HG03196 (cell line): Measurements from ENCODE around the gene RNF141.
A peak's percentile ranks its signal among the peaks of the same experiment; 100 is the strongest.

Source experiments
- ATAC-seq: cut with Tn5 transposase; IDR thresholded peaks from one replicate; pipeline ENCODE4 v1.9.1; 2021; ENCODE audit not compliant: unreplicated experiment

RNF141 gene

GRCh38 chr11:10561043-10561818, 20.2 kb upstream of the RNF141 start:
- ATAC-seq = no peak

GRCh38 chr11:10558288-10558687, 17.3 kb upstream of the RNF141 start:
- no peak for ATAC-seq

- no peak for ATAC-seq
Measured at GRCh38 chr11:10556590-10556989, 15.6 kb upstream of the RNF141 start.

- ATAC-seq = no peak
Measured at GRCh38 chr11:10551845-10552352, 10.9 kb upstream of the RNF141 start.

- no peak for ATAC-seq
Measured at GRCh38 chr11:10551290-10551592, 10.3 kb upstream of the RNF141 start.

- no peak for ATAC-seq
Measured at GRCh38 chr11:10550503-10551289, 9.7 kb upstream of the RNF141 start.

GRCh38 chr11:10544491-10545465, 3.8 kb upstream of the RNF141 start:
- no peak for ATAC-seq

GRCh38 chr11:10543782-10544181, 2.8 kb upstream of the RNF141 start:
- ATAC-seq = no peak

- no peak for ATAC-seq
Measured at GRCh38 chr11:10542776-10543175, 1.8 kb upstream of the RNF141 start.

GRCh38 chr11:10541561-10541930, 559 bp upstream of the RNF141 start:
- ATAC-seq = no peak

GRCh38 chr11:10540546-10540914, 457 bp downstream of the RNF141 start:
- peak; percentile 22 for ATAC-seq

GRCh38 chr11:10539339-10539738, 1.6 kb downstream of the RNF141 start:
- no peak for ATAC-seq

GRCh38 chr11:10538924-10539323, 2.1 kb downstream of the RNF141 start:
- no peak for ATAC-seq

GRCh38 chr11:10537600-10537999, 3.4 kb downstream of the RNF141 start:
- ATAC-seq = no peak

GRCh38 chr11:10534316-10534715, 6.7 kb downstream of the RNF141 start:
- no peak for ATAC-seq

- ATAC-seq = no peak
Measured at GRCh38 chr11:10533323-10533722, 7.7 kb downstream of the RNF141 start.

- no peak for ATAC-seq
Measured at GRCh38 chr11:10532526-10532925, 8.5 kb downstream of the RNF141 start.

GRCh38 chr11:10529279-10529678, 11.7 kb downstream of the RNF141 start:
- no peak for ATAC-seq

- no peak for ATAC-seq
Measured at GRCh38 chr11:10528121-10528520, 12.9 kb downstream of the RNF141 start.

GRCh38 chr11:10526974-10527918, 13.7 kb downstream of the RNF141 start:
- ATAC-seq = peak; percentile 78
